HepG2 (cell line): ENCODE measurements around the gene UQCRC1. TPM values are rescaled to one million over a fixed set of nuclear protein-coding genes. Genes with fewer than 3 reads are reported as not detected.
A peak's percentile ranks its signal among the peaks of the same experiment; 100 is the strongest.

Experiments
- ESRRA ChIP-seq: sonication (generic); formaldehyde crosslinking; IDR thresholded peaks from 2 replicates; pipeline ENCODE4 v1.5.1; 2020; ENCODE audit warnings: mild to moderate bottlenecking, low read depth, missing genetic modification reagents
- PBX3 ChIP-seq: sonication (generic); formaldehyde crosslinking; IDR thresholded peaks from 2 replicates; pipeline ENCODE4 v1.8.1; 2023; ENCODE audit warnings: missing genetic modification reagents, inconsistent platforms, borderline replicate concordance
- RELA ChIP-seq: sonication (generic); formaldehyde crosslinking; IDR thresholded peaks from 2 replicates; pipeline ENCODE4 v1.4.0; 2020; ENCODE audit warnings: missing genetic modification reagents
- STAT5B ChIP-seq: sonication (generic); formaldehyde crosslinking; IDR thresholded peaks from 2 replicates; pipeline ENCODE4 v1.4.0; 2020; ENCODE audit warnings: missing genetic modification reagents
- THAP9 ChIP-seq: sonication (generic); formaldehyde crosslinking; IDR thresholded peaks from 2 replicates; pipeline ENCODE4; 2020; ENCODE audit warnings: missing genetic modification reagents, mild to moderate bottlenecking, borderline replicate concordance
- ZBTB7B ChIP-seq: sonication (generic); formaldehyde crosslinking; IDR thresholded peaks from 2 replicates; pipeline ENCODE4 v1.4.0; 2020; ENCODE audit warnings: missing genetic modification reagents
- ZNF136 ChIP-seq: sonication (generic); formaldehyde crosslinking; IDR thresholded peaks from 2 replicates; pipeline ENCODE4 v1.8.1; 2022; ENCODE audit warnings: low read depth, mild to moderate bottlenecking, moderate library complexity, missing genetic modification reagents
- ZNF407 ChIP-seq: sonication (generic); formaldehyde crosslinking; IDR thresholded peaks from one replicate; pipeline ENCODE4 v1.5.1; 2020; ENCODE audit warnings: mild to moderate bottlenecking, missing genetic modification reagents; ENCODE audit errors: not compliant biosample characterization
- ZNF44 ChIP-seq: sonication (generic); formaldehyde crosslinking; IDR thresholded peaks from 2 replicates; pipeline ENCODE4 v1.5.1; 2020; ENCODE audit warnings: mild to moderate bottlenecking, missing genetic modification reagents
- ZNF687 ChIP-seq: sonication (generic); formaldehyde crosslinking; IDR thresholded peaks from 2 replicates; pipeline ENCODE4 v1.5.1; 2020; ENCODE audit warnings: mild to moderate bottlenecking, missing genetic modification reagents, moderate library complexity
- ZNF766 ChIP-seq: sonication (generic); formaldehyde crosslinking; IDR thresholded peaks from 2 replicates; pipeline ENCODE4 v1.5.0; 2020; ENCODE audit warnings: missing genetic modification reagents, borderline replicate concordance
- ZNF768 ChIP-seq: sonication (generic); formaldehyde crosslinking; IDR thresholded peaks from 2 replicates; pipeline ENCODE4 v1.4.0; 2020; ENCODE audit warnings: missing genetic modification reagents
- ZNF792 ChIP-seq: IDR thresholded peaks from 2 replicates; pipeline ENCODE4 v1.6.1; 2016
- polyA plus RNA-seq, 8 experiments: library from polyadenylated mRNA; depleted of rRNA in 3 of 8; stranded (reverse) in 7 of 8; unstranded in 1 of 8; fragments of >200 nt; fragmentation: Illumina TruSeq in 4 of 8; extraction: Trizol in 4 of 8; gene quantifications; 2 replicates each; pipeline versions ENCODE4 v1.2.1 to v1.2.3, GENCODE V29; 2011 to 2016; ENCODE audit warnings: low read depth in 4 of 8, missing spikeins in 1 of 8, mixed read lengths in 1 of 8; ENCODE audit not compliant: insufficient read depth in 1 of 8
- total RNA-seq, 5 experiments: library from RNA; depleted of rRNA; stranded (reverse); fragments of >200 nt; fragmentation: Illumina TruSeq; extraction: Trizol; gene quantifications; 2 replicates each; pipeline ENCODE4 v1.2.3, GENCODE V29; 2016; ENCODE audit warnings: low read depth in 1 of 5

UQCRC1 gene
- total and polyA plus RNA-seq, 2 of the 13 experiments (the other 11 are each of a cell fraction or from before 2014, with no cell fraction given) = 316 to 680 TPM

GRCh38 chr3:48571938-48572337 lies 37.5 kb downstream of the UQCRC1 start (continued):
- peak; percentile 47 for TF ChIP-seq ZNF407 (CRISPR knock-in tag)
- peak; percentile 84; the same call in 1 of the 2 replicates for TF ChIP-seq THAP9 (CRISPR knock-in tag)
- 0 out of 2 replicates have a peak, but pooled peaks have one; percentile 52 for TF ChIP-seq ZNF136 (CRISPR knock-in tag)
- peak; percentile 6; the same call in 1 of the 2 replicates for TF ChIP-seq ZNF768 (CRISPR knock-in tag)
- 0 out of 2 replicates have a peak, but pooled peaks have one; percentile 31 for TF ChIP-seq ZNF44 (CRISPR knock-in tag)
- TF ChIP-seq ZNF687 (CRISPR knock-in tag) = peak; percentile 90
- peak; percentile 46; the same call in 1 of the 2 replicates for TF ChIP-seq ZBTB7B (CRISPR knock-in tag)
- no peak for TF ChIP-seq STAT5B (CRISPR knock-in tag)
- TF ChIP-seq ZNF792 (CRISPR knock-in tag) = no peak
- no peak for TF ChIP-seq ZNF766
- no peak for TF ChIP-seq RELA (CRISPR knock-in tag)
- no peak for TF ChIP-seq ESRRA (CRISPR knock-in tag)
- no peak for TF ChIP-seq PBX3 (CRISPR knock-in tag)
